Measurements from ENCODE around the gene FLCN. TPM values are rescaled to one million over a fixed set of nuclear protein-coding genes. Genes with fewer than 3 reads are reported as not detected.

FLCN gene
- total and polyA plus RNA-seq, 2 donors (not counting 3 experiments of a cell fraction or from before 2014, with no cell fraction given): 38.8 to 68.9 TPM

- no peak for TF ChIP-seq CTCF (IDR thresholded peaks at IDR 0.05; ENCODE audit: extremely low read depth in 1 of 2, insufficient read depth in 1 of 2, low read depth in 1 of 2, low read length in 2 of 2)
- no peak for TF ChIP-seq MAX (IDR thresholded peaks at IDR 0.05; ENCODE audit: insufficient read depth, insufficient read length)
- no peak for TF ChIP-seq FOS (IDR thresholded peaks at IDR 0.05; ENCODE audit: borderline replicate concordance, insufficient read depth, low read length)
- no peak for TF ChIP-seq POLR2AphosphoS5 (IDR thresholded peaks at IDR 0.05; ENCODE audit: insufficient read depth, low read depth, low read length)
- no peak for TF ChIP-seq GATA2 (IDR thresholded peaks at IDR 0.05; ENCODE audit: insufficient read depth, insufficient read length, low read depth, low read length)
- no peak for TF ChIP-seq JUN (IDR thresholded peaks at IDR 0.05; ENCODE audit: borderline replicate concordance, insufficient read depth, insufficient read length, low read depth)
- no peak for TF ChIP-seq POLR2A (IDR thresholded peaks at IDR 0.05; ENCODE audit: low read depth, low read length)
- no peak for TF ChIP-seq EZH2 (IDR thresholded peaks at IDR 0.05; ENCODE audit: borderline replicate concordance, low read depth, low read length, severe bottlenecking)
- no peak for TF ChIP-seq MYC (IDR thresholded peaks at IDR 0.05; ENCODE audit: low read depth, low read length)
- Histone ChIP-seq H3K4me2 (ENCODE audit: insufficient read depth, low read length) (no peak overlapping the region), H3K27ac (ENCODE audit: insufficient read depth, low read depth, low read length) (no peak overlapping the region), H3K4me3 (replicated peaks in 1 of 3; ENCODE audit: insufficient read depth in 1 of 3, low read depth in 1 of 3, low read length in 3 of 3) (no peak overlapping the region), H3K27me3 (ENCODE audit: control insufficient read depth in 2 of 2, insufficient read depth in 2 of 2, low read length in 2 of 2) (no peaks in the 10 kb centered on the region), H3K9me1 (replicated peaks; ENCODE audit: control insufficient read depth, extremely low read depth, insufficient read depth, low read length) (no peaks in the 10 kb centered on the region), H3K36me3 (ENCODE audit: control insufficient read depth in 2 of 2, extremely low read depth in 1 of 2, insufficient read depth in 2 of 2, low read length in 2 of 2) (peaks cover 17 to 53% of the 10 kb centered on the region in 2 experiments), H4K20me1 (replicated peaks; ENCODE audit: control insufficient read depth, extremely low read depth, insufficient read depth, low read length) (no peaks in the 10 kb centered on the region), H3K9ac (replicated peaks; ENCODE audit: extremely low read depth, insufficient read depth, low read length) (no peak overlapping the region), H2AFZ (ENCODE audit: low read depth, low read length) (no peak overlapping the region), H3K79me2 (ENCODE audit: control insufficient read depth, insufficient read depth, low read length) (no peaks in the 10 kb centered on the region), H3K9me3 (replicated peaks; ENCODE audit: control insufficient read depth, insufficient read depth, low read length) (no peaks in the 10 kb centered on the region), H3K4me1 (ENCODE audit: control insufficient read depth, extremely low read depth, insufficient read depth, low read length) (peaks cover 12% of the 10 kb centered on the region)
- intact Hi-C loops (cut with micrococcal nuclease) (no loop called here), dilution Hi-C loops (cut with MboI; ENCODE audit: extremely low pct_ligation_motif_present, low sequenced_read_pairs) (no loop called here)
- no peak for FAIRE-seq
- CTCF ChIA-PET: no interaction called here
- POLR2A ChIA-PET: no interaction called here
- DNase-seq (ENCODE audit: low read depth, low spot score): no peak
- BruUV-seq (replicated peaks): no TSS peak
Observed at GRCh38 chr17:17171186-17171585, 65.8 kb downstream of the FLCN start.
